ENCODE results near the gene ANKHD1. TPM values are rescaled to one million over a fixed set of nuclear protein-coding genes. Genes with fewer than 3 reads are reported as not detected.

ANKHD1 gene
- total RNA-seq, 1 experiment from 2014 or later: 113 TPM

DNA sequence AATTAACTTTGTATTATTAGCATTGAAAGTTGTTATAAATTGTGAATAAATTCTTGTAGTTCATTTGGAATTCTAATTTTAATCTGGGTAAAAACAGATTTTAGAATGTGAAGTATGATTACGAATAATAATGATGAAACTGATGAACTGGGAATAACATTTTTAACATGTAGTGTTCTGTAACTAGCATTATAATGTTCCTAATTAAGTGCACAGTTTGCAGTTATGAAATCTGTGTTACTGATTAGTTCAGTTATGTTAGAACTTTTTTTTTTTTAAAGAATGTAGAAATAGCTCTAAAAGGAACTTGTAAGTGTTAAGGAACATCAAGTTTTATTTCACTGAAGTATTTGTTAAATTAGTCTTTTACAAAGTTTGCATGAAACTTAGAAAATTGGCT lies 97.0 kb downstream of the ANKHD1 start:
- TF ChIP-seq ELF4 (CRISPR knock-in tag; IDR thresholded peaks at IDR 0.05; ENCODE audit: low read depth): no peak
- TF ChIP-seq RORB (CRISPR knock-in tag; IDR thresholded peaks at IDR 0.05): no peak
- no peak for TF ChIP-seq ARID4B (CRISPR knock-in tag; IDR thresholded peaks at IDR 0.05; ENCODE audit: borderline replicate concordance)
- TF ChIP-seq ZNF512 (CRISPR knock-in tag; IDR thresholded peaks at IDR 0.05; ENCODE audit: borderline replicate concordance): no peak
- no peak for TF ChIP-seq NFYB (CRISPR knock-in tag; conservative IDR thresholded peaks at IDR 0.05; ENCODE audit: low read depth)
- H3K4me1 Mint-ChIP-seq: no peaks in the 10 kb centered on the region
- DNase-seq (ENCODE audit: low spot score) (no peak), ATAC-seq (no peak)
- no peak overlapping the region for H3K4me3 Mint-ChIP-seq
- ChIA-PET POLR2A (no interaction called here), CTCF (interaction anchor here (1.4 kb wide), 1 partner anchor 139 kb away, joined by 3 read pairs; no protein-coding TSS in a partner anchor)
- peaks cover 17% of the 10 kb centered on the region for H3K36me3 Mint-ChIP-seq
- H3K27ac Mint-ChIP-seq: no peak overlapping the region
- H3K9me3 Mint-ChIP-seq: no peaks in the 10 kb centered on the region
- no peaks in the 10 kb centered on the region for H3K27me3 Mint-ChIP-seq (ENCODE audit: low read depth)

DNA sequence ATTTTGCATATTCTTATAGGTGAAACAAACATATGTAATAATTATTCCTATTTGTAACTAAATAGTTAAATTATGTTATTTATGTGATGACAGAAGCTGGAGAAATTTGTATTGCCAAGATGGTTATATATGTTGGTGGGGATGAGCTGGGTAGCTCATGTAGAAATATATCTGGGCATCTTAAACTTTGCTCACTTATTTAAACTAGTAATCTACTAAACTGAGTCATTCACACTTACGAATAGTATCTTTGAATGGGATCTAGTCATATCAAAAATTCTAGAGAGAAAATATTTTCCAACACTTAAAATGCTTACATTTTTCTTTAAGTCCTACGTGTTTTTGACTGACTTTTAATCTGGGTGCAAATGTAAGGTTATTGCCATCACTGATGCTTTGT lies 101.2 kb downstream of the ANKHD1 start:
- Mint-ChIP-seq H3K9me3 (no peaks in the 10 kb centered on the region), H3K4me3 (no peak overlapping the region), H3K27ac (no peak overlapping the region), H3K27me3 (ENCODE audit: low read depth) (no peaks in the 10 kb centered on the region), H3K36me3 (peaks cover 33% of the 10 kb centered on the region), H3K4me1 (no peaks in the 10 kb centered on the region)
- ATAC-seq (no peak), DNase-seq (ENCODE audit: low spot score) (no peak)
- ChIA-PET CTCF (no interaction called here), POLR2A (no interaction called here)
- TF ChIP-seq, protein P1, sequence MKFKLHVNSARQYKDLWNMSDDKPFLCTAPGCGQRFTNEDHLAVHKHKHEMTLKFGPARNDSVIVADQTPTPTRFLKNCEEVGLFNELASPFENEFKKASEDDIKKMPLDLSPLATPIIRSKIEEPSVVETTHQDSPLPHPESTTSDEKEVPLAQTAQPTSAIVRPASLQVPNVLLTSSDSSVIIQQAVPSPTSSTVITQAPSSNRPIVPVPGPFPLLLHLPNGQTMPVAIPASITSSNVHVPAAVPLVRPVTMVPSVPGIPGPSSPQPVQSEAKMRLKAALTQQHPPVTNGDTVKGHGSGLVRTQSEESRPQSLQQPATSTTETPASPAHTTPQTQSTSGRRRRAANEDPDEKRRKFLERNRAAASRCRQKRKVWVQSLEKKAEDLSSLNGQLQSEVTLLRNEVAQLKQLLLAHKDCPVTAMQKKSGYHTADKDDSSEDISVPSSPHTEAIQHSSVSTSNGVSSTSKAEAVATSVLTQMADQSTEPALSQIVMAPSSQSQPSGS (CRISPR knock-in tag; IDR thresholded peaks at IDR 0.05; ENCODE audit: borderline replicate concordance, low read depth): no peak
- TF ChIP-seq ZNF219 (CRISPR knock-in tag; IDR thresholded peaks at IDR 0.05; ENCODE audit: borderline replicate concordance): no peak
- no peak for TF ChIP-seq SMAD3 (CRISPR knock-in tag; IDR thresholded peaks at IDR 0.05; ENCODE audit: borderline replicate concordance)
- TF ChIP-seq ZNF671 (CRISPR knock-in tag; IDR thresholded peaks at IDR 0.05): no peak
- no peak for TF ChIP-seq ZMAT4 (CRISPR knock-in tag; IDR thresholded peaks at IDR 0.05)
- TF ChIP-seq FOXJ3 (CRISPR knock-in tag; IDR thresholded peaks at IDR 0.05; ENCODE audit: borderline replicate concordance): no peak
- TF ChIP-seq RORB (CRISPR knock-in tag; IDR thresholded peaks at IDR 0.05): no peak
- TF ChIP-seq, protein P2, sequence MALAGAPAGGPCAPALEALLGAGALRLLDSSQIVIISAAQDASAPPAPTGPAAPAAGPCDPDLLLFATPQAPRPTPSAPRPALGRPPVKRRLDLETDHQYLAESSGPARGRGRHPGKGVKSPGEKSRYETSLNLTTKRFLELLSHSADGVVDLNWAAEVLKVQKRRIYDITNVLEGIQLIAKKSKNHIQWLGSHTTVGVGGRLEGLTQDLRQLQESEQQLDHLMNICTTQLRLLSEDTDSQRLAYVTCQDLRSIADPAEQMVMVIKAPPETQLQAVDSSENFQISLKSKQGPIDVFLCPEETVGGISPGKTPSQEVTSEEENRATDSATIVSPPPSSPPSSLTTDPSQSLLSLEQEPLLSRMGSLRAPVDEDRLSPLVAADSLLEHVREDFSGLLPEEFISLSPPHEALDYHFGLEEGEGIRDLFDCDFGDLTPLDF (CRISPR knock-in tag; IDR thresholded peaks at IDR 0.05): no peak
- TF ChIP-seq ATF6 (CRISPR knock-in tag; IDR thresholded peaks at IDR 0.05): no peak
- no peak for TF ChIP-seq ZNF425 (CRISPR knock-in tag; conservative IDR thresholded peaks at IDR 0.05)
